Neural cell (in vitro differentiated cells): ENCODE results near the gene PFKFB3.

Experiments used
- EP300 ChIP-seq: fragments of 450-650 bp; conservative IDR thresholded peaks from 2 replicates; pipeline ENCODE4 v1.6.1; 2014; ENCODE audit warnings: antibody characterized with exemption, mild to moderate bottlenecking, moderate library complexity; ENCODE audit not compliant: poor library complexity, severe bottlenecking
- EZH2 ChIP-seq: fragments of 200-600, 300-800 bp; shearing (Covaris generic), sonication (generic); IDR thresholded peaks from 2 replicates; pipeline ENCODE4 v1.6.1; 2014; ENCODE audit warnings: antibody characterized with exemption, low read length, borderline replicate concordance, mild to moderate bottlenecking; ENCODE audit not compliant: insufficient read depth, poor library complexity, severe bottlenecking
- MXI1 ChIP-seq: fragments of 450-650 bp; conservative IDR thresholded peaks from 2 replicates; pipeline ENCODE4 v1.6.1; 2014; ENCODE audit warnings: antibody characterized with exemption, mild to moderate bottlenecking; ENCODE audit not compliant: poor library complexity, severe bottlenecking
- POLR2AphosphoS5 ChIP-seq: IDR thresholded peaks from 2 replicates; pipeline ENCODE4 v1.6.1; 2012
- RAD21 ChIP-seq: fragments of 450-650 bp; conservative IDR thresholded peaks from 2 replicates; pipeline ENCODE4 v1.6.1; 2014; ENCODE audit warnings: antibody characterized with exemption, mild to moderate bottlenecking, moderate library complexity
- SMC3 ChIP-seq: fragments of 450-650 bp; conservative IDR thresholded peaks from 2 replicates; pipeline ENCODE4 v1.6.1; 2014; ENCODE audit warnings: antibody characterized with exemption, mild to moderate bottlenecking, moderate library complexity; ENCODE audit not compliant: poor library complexity
- TF ChIP-seq, protein P1 (sequence below): fragments of 450-650 bp; IDR thresholded peaks from 2 replicates; pipeline ENCODE4 v1.5.1; 2014; ENCODE audit warnings: antibody characterized with exemption, mild to moderate bottlenecking, moderate library complexity; ENCODE audit not compliant: poor library complexity, severe bottlenecking

DNA sequence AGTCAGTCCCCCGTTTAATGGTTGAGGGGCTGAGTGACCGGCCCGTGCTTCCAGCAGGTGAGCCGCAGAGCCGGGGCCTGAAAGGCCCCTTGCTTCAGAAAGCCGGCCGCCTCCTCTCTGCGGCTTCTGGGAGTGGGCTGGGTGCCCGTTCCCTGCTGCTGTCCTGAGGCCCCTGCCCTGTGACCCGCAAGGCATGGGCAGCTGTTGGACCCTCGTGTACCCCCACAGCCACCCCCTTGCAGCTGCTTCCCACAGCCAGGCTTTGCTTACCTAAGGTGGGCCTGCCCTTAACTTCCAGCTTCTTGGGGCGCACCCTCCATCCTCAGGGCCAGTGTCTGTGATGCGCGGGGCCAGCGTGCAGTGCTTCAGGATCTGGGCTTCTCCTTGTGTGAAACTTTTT is 26.6 kb downstream of the PFKFB3 start:
- TF ChIP-seq, protein P1, sequence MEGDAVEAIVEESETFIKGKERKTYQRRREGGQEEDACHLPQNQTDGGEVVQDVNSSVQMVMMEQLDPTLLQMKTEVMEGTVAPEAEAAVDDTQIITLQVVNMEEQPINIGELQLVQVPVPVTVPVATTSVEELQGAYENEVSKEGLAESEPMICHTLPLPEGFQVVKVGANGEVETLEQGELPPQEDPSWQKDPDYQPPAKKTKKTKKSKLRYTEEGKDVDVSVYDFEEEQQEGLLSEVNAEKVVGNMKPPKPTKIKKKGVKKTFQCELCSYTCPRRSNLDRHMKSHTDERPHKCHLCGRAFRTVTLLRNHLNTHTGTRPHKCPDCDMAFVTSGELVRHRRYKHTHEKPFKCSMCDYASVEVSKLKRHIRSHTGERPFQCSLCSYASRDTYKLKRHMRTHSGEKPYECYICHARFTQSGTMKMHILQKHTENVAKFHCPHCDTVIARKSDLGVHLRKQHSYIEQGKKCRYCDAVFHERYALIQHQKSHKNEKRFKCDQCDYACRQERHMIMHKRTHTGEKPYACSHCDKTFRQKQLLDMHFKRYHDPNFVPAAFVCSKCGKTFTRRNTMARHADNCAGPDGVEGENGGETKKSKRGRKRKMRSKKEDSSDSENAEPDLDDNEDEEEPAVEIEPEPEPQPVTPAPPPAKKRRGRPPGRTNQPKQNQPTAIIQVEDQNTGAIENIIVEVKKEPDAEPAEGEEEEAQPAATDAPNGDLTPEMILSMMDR: no peak
- TF ChIP-seq EZH2: no peak
- TF ChIP-seq POLR2AphosphoS5: no peak
- TF ChIP-seq EP300: no peak
- no peak for TF ChIP-seq RAD21
- no peak for TF ChIP-seq SMC3
- TF ChIP-seq MXI1: no peak
